Skeletal muscle satellite cell (primary cell): ENCODE data around the gene TMOD2.

Experiments
- H3K27me3 ChIP-seq: 2 replicates; pipeline ENCODE4 v1.7.0; 2013; ENCODE audit warnings: low read length; ENCODE audit not compliant: control insufficient read depth, insufficient read depth
- H3K36me3 ChIP-seq: 2 replicates; pipeline ENCODE4 v1.7.0; 2013; ENCODE audit warnings: mild to moderate bottlenecking, control low read depth, low read length; ENCODE audit not compliant: insufficient read depth
- H3K4me1 ChIP-seq: 2 replicates; pipeline ENCODE4 v1.7.0; 2013; ENCODE audit warnings: low read length; ENCODE audit not compliant: control insufficient read depth, insufficient read depth
- H3K4me2 ChIP-seq: 2 replicates; pipeline ENCODE4 v1.7.0; 2013; ENCODE audit warnings: mild to moderate bottlenecking, low read length
- H3K4me3 ChIP-seq: 2 replicates; pipeline ENCODE4 v1.7.0; 2013; ENCODE audit warnings: low read length
- H3K9ac ChIP-seq: 2 replicates; pipeline ENCODE4 v1.7.0; 2013; ENCODE audit warnings: mild to moderate bottlenecking, low read depth, low read length, moderate library complexity
- H3K9me3 ChIP-seq: replicated peaks from 2 replicates; pipeline ENCODE4 v1.7.0; 2013; ENCODE audit warnings: mild to moderate bottlenecking, control low read depth, low read length

TMOD2 gene

GRCh38 chr15:51721199-51721960 lies 30.0 kb upstream of the TMOD2 start:
- Histone ChIP-seq H3K9me3 (no peaks in the 10 kb centered on the region), H3K9ac (no peak overlapping the region), H3K27me3 (no peaks in the 10 kb centered on the region), H3K4me3 (no peak overlapping the region), H3K4me2 (no peak overlapping the region), H3K4me1 (peaks cover 4% of the 10 kb centered on the region), H3K36me3 (no peaks in the 10 kb centered on the region)

DNA sequence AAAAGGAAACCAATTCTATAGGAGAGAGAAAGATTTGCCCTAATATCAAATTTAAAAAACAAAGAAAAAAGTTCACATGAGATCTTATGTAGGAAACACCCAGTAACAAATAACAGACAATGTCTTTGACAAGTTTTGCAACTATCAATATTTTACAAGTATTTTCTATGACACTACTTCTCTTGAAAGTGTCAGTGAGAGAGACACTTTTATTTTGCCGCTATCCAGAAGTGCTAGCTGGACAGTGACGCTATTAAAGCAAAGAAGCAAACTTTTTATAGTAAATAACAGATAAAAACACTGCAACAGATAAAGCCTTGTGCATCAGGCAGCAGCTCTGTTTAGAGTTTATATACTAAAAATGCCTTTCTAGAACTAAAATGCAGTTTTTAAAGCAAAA lies 27.2 kb upstream of the TMOD2 start:
- Histone ChIP-seq H3K9me3 (no peaks in the 10 kb centered on the region), H3K27me3 (no peaks in the 10 kb centered on the region), H3K4me2 (no peak overlapping the region), H3K9ac (no peak overlapping the region), H3K4me3 (no peak overlapping the region), H3K36me3 (no peaks in the 10 kb centered on the region), H3K4me1 (peaks cover 14% of the 10 kb centered on the region)

DNA sequence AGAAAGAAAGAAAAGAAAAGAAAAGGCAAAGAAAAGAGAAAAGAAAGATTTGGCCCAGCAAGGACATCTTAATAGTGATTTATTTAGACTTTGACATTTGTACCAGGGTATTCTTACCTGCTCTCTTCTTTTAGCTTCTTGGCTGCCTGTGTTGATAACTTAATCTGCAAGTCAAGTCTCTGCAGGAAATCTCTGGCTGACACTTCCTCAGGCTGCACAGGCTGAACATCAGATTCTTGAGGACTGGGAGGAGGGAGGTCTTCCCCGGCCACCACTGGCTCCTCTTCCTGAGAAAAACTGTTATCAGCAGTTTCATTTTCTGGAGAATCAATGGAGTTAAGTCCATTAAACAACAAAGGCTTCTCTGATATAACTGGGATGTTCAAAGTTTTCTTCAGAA lies 26.7 kb upstream of the TMOD2 start:
- H3K9ac ChIP-seq = no peak overlapping the region
- H3K36me3 ChIP-seq = no peaks in the 10 kb centered on the region
- H3K4me3 ChIP-seq = no peak overlapping the region
- H3K9me3 ChIP-seq = no peaks in the 10 kb centered on the region
- no peak overlapping the region for H3K4me2 ChIP-seq
- no peaks in the 10 kb centered on the region for H3K27me3 ChIP-seq
- peaks cover 14% of the 10 kb centered on the region for H3K4me1 ChIP-seq

DNA sequence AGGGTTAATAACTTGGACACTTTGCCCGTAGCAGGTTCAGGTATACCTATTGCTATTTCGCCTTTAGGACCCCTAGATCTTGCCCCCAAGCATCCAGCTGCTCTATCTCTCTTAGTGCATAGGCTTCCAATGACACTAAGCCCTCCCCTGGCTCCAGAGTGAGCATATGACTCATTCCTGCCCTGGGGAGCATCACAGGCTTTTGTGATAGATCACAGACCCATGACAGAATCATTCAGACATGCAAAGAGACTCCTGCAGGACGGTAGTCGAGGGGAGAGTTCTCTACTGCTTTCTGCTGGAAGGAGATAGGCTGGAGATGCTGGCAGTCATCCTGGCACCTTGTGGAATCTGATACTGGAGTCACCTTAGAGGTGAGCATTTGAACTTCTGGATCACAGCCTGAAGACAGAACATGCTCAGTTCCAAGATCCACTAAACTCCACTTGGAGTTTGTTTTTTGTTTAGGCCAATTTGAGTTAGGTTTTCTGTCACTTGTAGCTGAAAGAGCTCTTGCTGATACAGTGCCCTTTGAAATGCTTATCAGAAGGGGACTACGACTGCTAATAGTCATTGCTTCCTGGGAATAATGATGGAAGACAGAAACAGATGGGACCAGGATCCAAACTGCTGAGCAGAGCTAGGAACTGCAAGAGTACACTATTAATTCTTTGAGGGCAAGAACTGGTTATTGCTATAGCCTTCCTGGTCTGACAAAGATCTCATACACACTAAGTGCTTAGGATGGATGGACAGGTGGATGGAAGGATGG lies 24.9 kb upstream of the TMOD2 start:
- H3K4me3 ChIP-seq = no peak overlapping the region
- no peak overlapping the region for H3K9ac ChIP-seq
- H3K9me3 ChIP-seq = no peaks in the 10 kb centered on the region
- H3K4me2 ChIP-seq = no peak overlapping the region
- no peaks in the 10 kb centered on the region for H3K36me3 ChIP-seq
- peaks cover 14% of the 10 kb centered on the region for H3K4me1 ChIP-seq
- H3K27me3 ChIP-seq = no peaks in the 10 kb centered on the region

- H3K9me3 ChIP-seq = no peaks in the 10 kb centered on the region
- H3K36me3 ChIP-seq = no peaks in the 10 kb centered on the region
- peaks cover 14% of the 10 kb centered on the region for H3K4me1 ChIP-seq
- H3K4me3 ChIP-seq = no peak overlapping the region
- H3K4me2 ChIP-seq = no peak overlapping the region
- no peaks in the 10 kb centered on the region for H3K27me3 ChIP-seq
- no peak overlapping the region for H3K9ac ChIP-seq
These were observed 24.1 kb upstream of the TMOD2 start for GRCh38 chr15:51727141-51727897.

DNA sequence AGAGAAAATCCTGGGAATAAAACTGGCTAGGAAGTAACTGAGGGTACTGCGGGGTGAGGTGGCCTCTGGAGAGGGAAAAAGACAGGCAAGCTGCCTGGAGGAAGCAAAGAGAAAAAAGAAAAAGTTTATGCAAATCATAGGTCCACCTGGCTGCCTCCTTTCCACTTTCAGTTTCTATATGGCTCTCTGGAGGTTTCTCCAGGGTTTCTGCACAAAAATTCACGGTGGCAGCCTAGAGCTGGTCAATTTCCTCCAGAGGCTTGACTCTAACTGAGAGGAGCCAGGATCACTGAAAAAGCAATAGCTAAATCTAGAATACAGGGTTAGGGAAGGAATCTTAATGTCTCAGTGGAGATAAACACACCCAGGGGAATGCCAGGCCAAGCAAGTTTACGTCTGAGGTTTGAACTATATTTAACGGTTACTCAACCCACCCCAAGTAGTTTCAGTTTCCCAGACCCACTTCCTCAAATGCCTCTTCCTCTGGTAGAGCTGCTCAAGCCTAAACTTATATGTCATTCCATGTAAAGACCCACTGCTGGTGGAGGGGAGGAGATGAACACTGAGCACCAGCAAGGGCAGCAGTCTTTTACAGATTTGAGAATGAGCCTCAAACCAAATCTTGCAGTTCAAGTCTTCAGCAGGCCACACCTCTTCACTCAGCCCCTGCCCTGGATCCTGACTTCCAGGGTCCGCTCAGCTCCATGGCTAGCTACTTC lies 19.7 kb upstream of the TMOD2 start:
- H3K4me1 ChIP-seq = peaks cover 14% of the 10 kb centered on the region
- no peak overlapping the region for H3K4me3 ChIP-seq
- no peaks in the 10 kb centered on the region for H3K27me3 ChIP-seq
- H3K9me3 ChIP-seq = no peaks in the 10 kb centered on the region
- no peaks in the 10 kb centered on the region for H3K36me3 ChIP-seq
- H3K4me2 ChIP-seq = no peak overlapping the region
- H3K9ac ChIP-seq = no peak overlapping the region

- Histone ChIP-seq H3K9me3 (no peaks in the 10 kb centered on the region), H3K27me3 (no peaks in the 10 kb centered on the region), H3K4me3 (no peak overlapping the region), H3K9ac (no peak overlapping the region), H3K4me2 (no peak overlapping the region), H3K36me3 (no peaks in the 10 kb centered on the region), H3K4me1 (peaks cover 9% of the 10 kb centered on the region)
These were observed 18.8 kb upstream of the TMOD2 start for GRCh38 chr15:51732646-51733045.

DNA sequence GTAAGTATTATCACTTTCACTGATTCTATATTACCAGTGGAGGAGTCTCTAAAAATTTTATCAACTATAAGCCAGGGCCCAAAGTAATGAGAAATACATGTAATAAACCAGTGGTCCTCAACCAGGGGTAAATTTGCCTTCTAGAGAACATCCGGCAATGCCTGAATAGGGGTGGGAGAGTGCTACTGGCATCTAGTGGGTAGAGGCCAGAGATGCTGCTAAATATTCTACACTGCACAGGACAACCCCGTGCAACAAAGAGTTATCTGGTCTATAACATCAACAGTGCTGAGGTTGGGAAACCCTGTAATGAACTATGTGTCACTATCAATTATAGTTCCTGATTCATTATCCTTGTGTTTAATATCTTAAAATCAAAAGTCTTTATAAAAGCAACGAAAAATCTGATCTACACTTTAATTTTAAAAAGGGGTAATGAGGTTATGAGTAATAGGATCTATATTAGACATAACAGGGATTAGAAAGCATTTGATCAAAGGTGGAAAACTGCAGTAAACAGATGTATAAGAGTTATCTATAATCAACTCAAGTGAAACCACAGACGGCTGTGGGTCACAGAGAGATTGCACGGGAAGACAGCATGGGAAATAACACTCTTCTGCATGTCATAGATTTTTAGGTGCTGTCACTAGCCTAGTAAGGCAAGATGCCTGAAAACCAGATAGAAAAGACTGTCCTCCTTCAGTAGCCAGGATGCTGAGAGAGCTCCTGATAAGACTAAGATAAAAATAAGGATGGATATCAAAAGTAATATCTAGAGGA lies 16.0 kb upstream of the TMOD2 start:
- peaks cover 17% of the 10 kb centered on the region for H3K4me1 ChIP-seq
- H3K4me2 ChIP-seq = no peak overlapping the region
- no peaks in the 10 kb centered on the region for H3K27me3 ChIP-seq
- H3K9me3 ChIP-seq = no peaks in the 10 kb centered on the region
- H3K4me3 ChIP-seq = no peak overlapping the region
- no peak overlapping the region for H3K9ac ChIP-seq
- H3K36me3 ChIP-seq = no peaks in the 10 kb centered on the region

DNA sequence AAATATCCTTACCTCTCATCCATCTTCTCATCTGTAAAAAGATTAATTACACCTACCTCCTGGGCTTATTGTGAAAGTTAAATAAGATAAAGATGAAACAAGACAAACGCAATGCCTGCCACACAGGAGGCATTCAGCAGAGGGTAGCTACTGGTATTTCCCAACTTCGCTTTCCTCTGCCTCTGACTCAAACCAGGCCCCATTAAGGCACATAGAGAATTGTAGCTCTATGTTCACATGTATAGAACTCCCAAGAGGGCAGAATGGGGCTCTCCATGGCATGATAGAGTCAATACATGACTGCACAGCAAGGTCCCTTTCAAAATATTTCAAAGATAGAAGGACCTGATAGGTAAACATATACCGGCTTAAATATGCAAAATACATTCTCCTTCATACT lies 15.3 kb upstream of the TMOD2 start:
- H3K4me3 ChIP-seq = peak overlapping the region; percentile 84
- no peaks in the 10 kb centered on the region for H3K9me3 ChIP-seq
- no peaks in the 10 kb centered on the region for H3K36me3 ChIP-seq
- H3K27me3 ChIP-seq = no peaks in the 10 kb centered on the region
- peak overlapping the region; percentile 87 for H3K4me2 ChIP-seq
- H3K9ac ChIP-seq = no peak overlapping the region
- H3K4me1 ChIP-seq = peaks cover 17% of the 10 kb centered on the region

GRCh38 chr15:51736751-51737521 lies 14.5 kb upstream of the TMOD2 start:
- no peaks in the 10 kb centered on the region for H3K27me3 ChIP-seq
- peak overlapping the region; percentile 68 for H3K9ac ChIP-seq
- no peaks in the 10 kb centered on the region for H3K9me3 ChIP-seq
- peak overlapping the region; percentile 87 for H3K4me2 ChIP-seq
- peak overlapping the region; percentile 84 for H3K4me3 ChIP-seq
- no peaks in the 10 kb centered on the region for H3K36me3 ChIP-seq
- H3K4me1 ChIP-seq = peaks cover 17% of the 10 kb centered on the region
